HepG2 (cell line): ENCODE measurements around the gene HYI. TPM values are rescaled to one million over a fixed set of nuclear protein-coding genes. Genes with fewer than 3 reads are reported as not detected.

Experiments used
- ATAC-seq: fragments of 200-7000 bp; cut with Tn5 transposase; 3 replicates; pipeline ENCODE4 v1.9.1; 2020; ENCODE audit warnings: mild to moderate bottlenecking, moderate library complexity
- BruUV-seq: library from RNA; stranded (reverse); fragments of 400-500 nt; replicated peaks from 2 replicates; lab custom pipeline; 2021; lab: Mats Ljungman, UMichigan
- CTCF ChIA-PET: fragments of 300-600 bp; formaldehyde crosslinking; extraction: SDS; loops from one replicate; lab custom pipeline; 2021; ENCODE audit warnings: low total read pairs, inconsistent platforms, low intra/inter-chr PET ratio; lab: Yijun Ruan, JAX
- POLR2A ChIA-PET: fragments of 350-600 bp; sonication (Branson Sonifier 250); formaldehyde crosslinking; loops from one replicate; lab custom pipeline; 2020; ENCODE audit warnings: antibody characterized with exemption, inconsistent platforms; lab: Yijun Ruan, JAX
- DNase-seq: peaks from one replicate; pipeline ENCODE4 v3.0.0-alpha.2; 2015; ENCODE audit warnings: low spot score
- FAIRE-seq: peaks from 3 replicates; lab custom pipeline; 2011; peaks lifted over from hg19 to GRCh38; lab: Jason Lieb, UNC
- H2AFZ ChIP-seq: one replicate; pipeline ENCODE4 v1.6.1; 2011; ENCODE audit warnings: low read length, inconsistent platforms
- H3K27ac ChIP-seq: fragments of 300-600 bp; 3 replicates; pipeline ENCODE4 v1.8.0; 2011; ENCODE audit warnings: mixed run types, mild to moderate bottlenecking, mixed read lengths, low read length, inconsistent platforms; ENCODE audit not compliant: insufficient read depth; ENCODE audit errors: extremely low read length
- H3K27me3 ChIP-seq, 2 experiments: fragments of 200-600 bp in 1 of 2; 2 replicates in 1 of 2; 3 replicates in 1 of 2; pipeline versions ENCODE4 v1.6.0 to v1.8.0; 2011; ENCODE audit warnings: low read length in 2 of 2, mild to moderate bottlenecking in 2 of 2, moderate library complexity in 2 of 2, inconsistent platforms in 1 of 2; ENCODE audit not compliant: insufficient read depth in 2 of 2, control insufficient read depth in 1 of 2
- H3K36me3 ChIP-seq, 2 experiments: fragments of 200-600 bp in 1 of 2; replicated peaks in 1 of 2; 2 replicates in 1 of 2; 3 replicates in 1 of 2; pipeline versions ENCODE4 v1.5.1 to v1.8.0; 2011; ENCODE audit warnings: low read length in 2 of 2, inconsistent platforms in 1 of 2; ENCODE audit not compliant: insufficient read depth in 2 of 2, control insufficient read depth in 1 of 2
- H3K4me1 ChIP-seq: 2 replicates; pipeline ENCODE4 v1.5.1; 2012; ENCODE audit warnings: low read length, inconsistent platforms; ENCODE audit not compliant: insufficient read depth
- H3K4me2 ChIP-seq: 2 replicates; pipeline ENCODE4 v1.6.0; 2011; ENCODE audit warnings: low read depth, low read length, inconsistent platforms
- H3K4me3 ChIP-seq, 3 experiments: fragments of 200-600 bp in 1 of 3; sonication (generic), shearing (Covaris generic) in 1 of 3; replicated peaks in 1 of 3; 2 replicates each; pipeline ENCODE4 v1.5.1; 2011 to 2016; ENCODE audit warnings: low read length in 3 of 3, inconsistent platforms in 2 of 3, low read depth in 2 of 3, mild to moderate bottlenecking in 2 of 3, control low read depth in 1 of 3, mixed read lengths in 1 of 3; ENCODE audit not compliant: insufficient read depth in 1 of 3
- H3K79me2 ChIP-seq: one replicate; pipeline ENCODE4 v1.6.1; 2011; ENCODE audit warnings: low read length, inconsistent platforms; ENCODE audit not compliant: insufficient read depth
- H3K9ac ChIP-seq: 2 replicates; pipeline ENCODE4 v1.6.0; 2011; ENCODE audit warnings: mild to moderate bottlenecking, low read depth, low read length, inconsistent platforms; ENCODE audit not compliant: insufficient read depth
- H3K9me3 ChIP-seq: 2 replicates; pipeline ENCODE4 v1.5.1; 2012; ENCODE audit warnings: mild to moderate bottlenecking, low read length
- H4K20me1 ChIP-seq: 2 replicates; pipeline ENCODE4 v1.6.0; 2011; ENCODE audit warnings: inconsistent platforms, mild to moderate bottlenecking, low read length, moderate library complexity; ENCODE audit not compliant: insufficient read depth
- CCAR2 ChIP-seq: fragments of 200-400 bp; formaldehyde crosslinking; optimal IDR thresholded peaks from 2 replicates; pipeline ENCODE3; 2018; ENCODE audit warnings: low read depth, mild to moderate bottlenecking, low read length, moderate library complexity
- DNMT3B ChIP-seq: conservative IDR thresholded peaks from 2 replicates; pipeline ENCODE4 v1.6.1; 2016; ENCODE audit warnings: missing biosample characterization, control low read depth
- KAT8 ChIP-seq: IDR thresholded peaks from 2 replicates; pipeline ENCODE4 v1.6.1; 2016; ENCODE audit warnings: missing genetic modification reagents, missing compliant biosample characterization
- KMT2B ChIP-seq: IDR thresholded peaks from 2 replicates; pipeline ENCODE4 v1.6.1; 2016; ENCODE audit warnings: missing genetic modification reagents, missing compliant biosample characterization
- MLLT10 ChIP-seq: sonication (generic); formaldehyde crosslinking; IDR thresholded peaks from 2 replicates; pipeline ENCODE4 v1.4.0; 2020; ENCODE audit warnings: missing genetic modification reagents
- MXI1 ChIP-seq: IDR thresholded peaks from 3 replicates; pipeline ENCODE4 v1.6.1; 2012; ENCODE audit warnings: low read depth, low read length, inconsistent platforms, borderline replicate concordance
- NAIF1 ChIP-seq: sonication (generic); formaldehyde crosslinking; IDR thresholded peaks from 2 replicates; pipeline ENCODE4 v1.5.0; 2020; ENCODE audit warnings: mild to moderate bottlenecking, missing genetic modification reagents, borderline replicate concordance
- NFKBIZ ChIP-seq: IDR thresholded peaks from 2 replicates; pipeline ENCODE4 v1.6.1; 2018; ENCODE audit warnings: missing genetic modification reagents, missing compliant biosample characterization
- SMAD3 ChIP-seq: sonication (generic); formaldehyde crosslinking; IDR thresholded peaks from 2 replicates; pipeline ENCODE4 v1.4.0; 2020; ENCODE audit warnings: missing genetic modification reagents
- ZNF225 ChIP-seq: sonication (generic); formaldehyde crosslinking; IDR thresholded peaks from 2 replicates; pipeline ENCODE4 v1.4.0; 2020; ENCODE audit warnings: mild to moderate bottlenecking, missing genetic modification reagents
- ZNF430 ChIP-seq: sonication (generic); formaldehyde crosslinking; IDR thresholded peaks from 2 replicates; pipeline ENCODE4 v1.9.0; 2021; ENCODE audit warnings: mild to moderate bottlenecking, missing genetic modification reagents
- ZNF672 ChIP-seq: sonication (generic); formaldehyde crosslinking; IDR thresholded peaks from 2 replicates; pipeline ENCODE4 v1.8.1; 2022; ENCODE audit warnings: missing genetic modification reagents
- ZZZ3 ChIP-seq: sonication (generic); formaldehyde crosslinking; IDR thresholded peaks from 2 replicates; pipeline ENCODE4 v1.4.0; 2020; ENCODE audit warnings: missing genetic modification reagents, mild to moderate bottlenecking, borderline replicate concordance
- WGBS: methylation state at CpG from one replicate; pipeline ENCODE4 v1.1.6; 2017; ENCODE audit warnings: low lambda C conversion rate; 5-methylcytosine and 5-hydroxymethylcytosine counted together
- in situ Hi-C: cut with HindIII; loops from 2 replicates; pipeline ENCODE4 v1.10.0; 2017; ENCODE audit warnings: low pct_unique_long_range_greater_than_20kb; ENCODE audit not compliant: extremely low pct_ligation_motif_present
- intact Hi-C: fragments of 100-400 bp; cut with micrococcal nuclease; formaldehyde crosslinking; loops from one replicate; pipeline ENCODE4 v1.10.0; 2022; ENCODE audit not compliant: unreplicated experiment
- polyA plus RNA-seq, 8 experiments: library from polyadenylated mRNA; depleted of rRNA in 3 of 8; stranded (reverse) in 7 of 8; unstranded in 1 of 8; fragments of >200 nt; fragmentation: Illumina TruSeq in 4 of 8; extraction: Trizol in 4 of 8; gene quantifications; 2 replicates each; pipeline versions ENCODE4 v1.2.1 to v1.2.3, GENCODE V29; 2011 to 2016; ENCODE audit warnings: low read depth in 4 of 8, missing spikeins in 1 of 8, mixed read lengths in 1 of 8; ENCODE audit not compliant: insufficient read depth in 1 of 8
- total RNA-seq, 5 experiments: library from RNA; depleted of rRNA; stranded (reverse); fragments of >200 nt; fragmentation: Illumina TruSeq; extraction: Trizol; gene quantifications; 2 replicates each; pipeline ENCODE4 v1.2.3, GENCODE V29; 2016; ENCODE audit warnings: low read depth in 1 of 5
- TF ChIP-seq, protein P1 (sequence below): sonication (generic); formaldehyde crosslinking; IDR thresholded peaks from 2 replicates; pipeline ENCODE4 v1.8.1; 2023; ENCODE audit warnings: mild to moderate bottlenecking, moderate library complexity, missing genetic modification reagents

HYI gene
- total and polyA plus RNA-seq, 2 of the 13 experiments (the other 11 are each of a cell fraction or from before 2014, with no cell fraction given), result not detected

DNA sequence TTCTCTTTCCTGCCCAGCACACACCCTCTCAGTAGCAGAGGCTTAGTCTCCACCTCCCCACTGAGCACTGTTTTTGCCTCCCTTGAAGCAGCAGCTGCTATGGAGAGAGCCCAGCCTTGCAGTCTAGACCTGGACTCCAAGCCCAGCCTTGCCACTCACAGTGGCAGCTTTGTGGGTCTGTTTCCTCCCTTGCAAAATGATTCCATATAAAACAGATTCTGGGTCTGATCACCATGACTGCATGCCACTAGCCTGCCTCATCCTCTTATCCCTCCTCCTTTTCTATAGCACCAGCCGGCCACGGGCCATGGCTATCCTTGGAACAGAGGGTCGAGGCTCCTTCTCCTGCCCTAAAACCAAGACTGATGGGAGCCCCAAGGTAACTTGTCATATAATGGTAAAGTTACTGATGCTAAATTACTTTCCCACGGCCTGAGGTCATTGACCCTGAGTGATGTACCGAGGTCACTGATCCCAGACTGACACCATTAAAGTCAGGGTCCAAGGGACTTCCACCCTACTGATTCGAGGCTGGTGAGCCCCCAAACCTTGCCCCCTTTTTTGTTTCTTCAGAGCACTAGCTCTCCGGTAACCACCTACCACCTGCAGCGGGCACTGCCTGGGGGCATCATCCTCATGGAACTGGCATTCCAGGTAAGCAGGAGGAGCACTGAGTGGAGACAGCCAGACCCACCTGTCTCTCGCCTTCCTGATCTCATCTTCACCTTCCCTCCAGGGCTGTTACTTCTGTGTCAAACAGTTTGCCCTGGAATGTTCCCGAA is 7.9 kb downstream of the HYI start:
- POLR2A ChIA-PET, result no interaction called here

GRCh38 chr1:43444836-43445235 is 8.9 kb downstream of the HYI start:
- 95% methylated on average over 1 of the region's 1 CpG for WGBS
- no peaks in the 10 kb centered on the region for H3K27me3 ChIP-seq
- TF ChIP-seq MXI1 (no peak), KMT2B (CRISPR knock-in tag) (no peak), NAIF1 (CRISPR knock-in tag) (no peak), SMAD3 (CRISPR knock-in tag) (no peak)
- ChIA-PET POLR2A (no interaction called here), CTCF (no interaction called here)
- no peak for FAIRE-seq
- H3K27ac ChIP-seq, result no peak overlapping the region
- H4K20me1 ChIP-seq, result no peaks in the 10 kb centered on the region
- H3K4me2 ChIP-seq, result no peak overlapping the region
- H3K9me3 ChIP-seq, result no peaks in the 10 kb centered on the region
- no TSS peak for BruUV-seq
- in situ Hi-C loops, result no loop called here
- ATAC-seq, result no peak
- no peak overlapping the region for H2AFZ ChIP-seq
- intact Hi-C loops, result no loop called here
- H3K36me3 ChIP-seq, result peaks cover 24 to 43% of the 10 kb centered on the region in 2 experiments; a peak in 4 of 5 replicates
- no peak for DNase-seq
- no peaks in the 10 kb centered on the region for H3K4me1 ChIP-seq
- no peaks in the 10 kb centered on the region for H3K79me2 ChIP-seq
- no peak overlapping the region for H3K9ac ChIP-seq
- no peak overlapping the region for H3K4me3 ChIP-seq

More for the DNA sequence above, 7.9 kb downstream of the HYI start:
- Histone ChIP-seq H3K9ac (no peak overlapping the region), H3K4me2 (no peak overlapping the region), H3K36me3 (peaks cover 22 to 40% of the 10 kb centered on the region in 2 experiments; a peak in 4 of 5 replicates)
- intact Hi-C loops (no loop called here), in situ Hi-C loops (no loop called here)
- DNase-seq (no peak), FAIRE-seq (no peak)
- CTCF ChIA-PET, result no interaction called here
- TF ChIP-seq ZNF430 (no peak), MLLT10 (CRISPR knock-in tag) (no peak), CCAR2 (no peak), ZNF225 (CRISPR knock-in tag) (no peak), KAT8 (CRISPR knock-in tag) (no peak), NFKBIZ (CRISPR knock-in tag) (no peak), ZZZ3 (CRISPR knock-in tag) (no peak), DNMT3B (no peak), ZNF672 (CRISPR knock-in tag) (no peak)
- TF ChIP-seq, protein P1, sequence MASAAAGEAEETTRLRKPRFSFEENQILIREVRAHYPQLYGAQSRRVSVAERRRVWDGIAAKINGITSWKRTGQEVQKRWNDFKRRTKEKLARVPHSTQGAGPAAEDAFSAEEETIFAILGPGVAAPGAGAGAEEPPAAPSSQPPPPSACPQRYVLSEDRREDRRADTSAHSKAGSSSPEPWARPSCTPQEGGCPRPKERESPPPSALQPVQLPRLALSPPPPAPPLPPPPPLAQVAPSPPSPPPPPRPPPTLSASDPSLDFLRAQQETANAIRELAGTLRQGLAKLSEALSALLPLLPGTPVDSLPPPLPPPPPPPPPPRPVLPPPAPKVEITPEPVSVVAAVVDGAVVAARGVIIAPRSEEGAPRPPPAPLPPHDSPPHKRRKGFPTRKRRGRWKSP (CRISPR knock-in tag), result no peak
- TF ChIP-seq, all 625 proteins: peak for 0
- ATAC-seq, result no peak
- Histone ChIP-seq H3K4me1 (no peaks in the 10 kb centered on the region), H3K9me3 (no peaks in the 10 kb centered on the region), H3K27me3 (no peaks in the 10 kb centered on the region), H3K27ac (no peak overlapping the region), H4K20me1 (no peaks in the 10 kb centered on the region), H2AFZ (no peak overlapping the region), H3K79me2 (no peaks in the 10 kb centered on the region), H3K4me3 (no peak overlapping the region)
- 92% methylated on average over 9 of the region's 10 CpGs for WGBS
- no TSS peak for BruUV-seq
